ENCODE measurements around the gene REEP1.

REEP1 gene

GRCh38 chr2:86308984-86309695, 28.3 kb downstream of the REEP1 start:
- no peak overlapping the region for H3K27ac ChIP-seq (ENCODE audit: poor library complexity, severe bottlenecking)
- no peak overlapping the region for H3K4me3 ChIP-seq (ENCODE audit: severe bottlenecking)
- no peaks in the 10 kb centered on the region for H3K4me1 ChIP-seq (ENCODE audit: insufficient read depth, poor library complexity, severe bottlenecking)
- ATAC-seq (ENCODE audit: low read depth) (no peak), DNase-seq (ENCODE audit: low spot score) (no peak)
- H3K9me3 ChIP-seq (ENCODE audit: severe bottlenecking), result no peaks in the 10 kb centered on the region
- TF ChIP-seq, protein P1, sequence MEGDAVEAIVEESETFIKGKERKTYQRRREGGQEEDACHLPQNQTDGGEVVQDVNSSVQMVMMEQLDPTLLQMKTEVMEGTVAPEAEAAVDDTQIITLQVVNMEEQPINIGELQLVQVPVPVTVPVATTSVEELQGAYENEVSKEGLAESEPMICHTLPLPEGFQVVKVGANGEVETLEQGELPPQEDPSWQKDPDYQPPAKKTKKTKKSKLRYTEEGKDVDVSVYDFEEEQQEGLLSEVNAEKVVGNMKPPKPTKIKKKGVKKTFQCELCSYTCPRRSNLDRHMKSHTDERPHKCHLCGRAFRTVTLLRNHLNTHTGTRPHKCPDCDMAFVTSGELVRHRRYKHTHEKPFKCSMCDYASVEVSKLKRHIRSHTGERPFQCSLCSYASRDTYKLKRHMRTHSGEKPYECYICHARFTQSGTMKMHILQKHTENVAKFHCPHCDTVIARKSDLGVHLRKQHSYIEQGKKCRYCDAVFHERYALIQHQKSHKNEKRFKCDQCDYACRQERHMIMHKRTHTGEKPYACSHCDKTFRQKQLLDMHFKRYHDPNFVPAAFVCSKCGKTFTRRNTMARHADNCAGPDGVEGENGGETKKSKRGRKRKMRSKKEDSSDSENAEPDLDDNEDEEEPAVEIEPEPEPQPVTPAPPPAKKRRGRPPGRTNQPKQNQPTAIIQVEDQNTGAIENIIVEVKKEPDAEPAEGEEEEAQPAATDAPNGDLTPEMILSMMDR (IDR thresholded peaks at IDR 0.05; ENCODE audit: poor library complexity, severe bottlenecking), result no peak
- no peaks in the 10 kb centered on the region for H3K27me3 ChIP-seq (ENCODE audit: insufficient read depth, poor library complexity, severe bottlenecking)
- no peaks in the 10 kb centered on the region for H3K36me3 ChIP-seq (ENCODE audit: low read depth)

GRCh38 chr2:86308356-86308755, 29.1 kb downstream of the REEP1 start:
- DNase-seq (ENCODE audit: low spot score) (no peak), ATAC-seq (ENCODE audit: low read depth) (no peak)
- Histone ChIP-seq H3K36me3 (ENCODE audit: low read depth) (no peaks in the 10 kb centered on the region), H3K4me1 (ENCODE audit: insufficient read depth, poor library complexity, severe bottlenecking) (no peaks in the 10 kb centered on the region), H3K27me3 (ENCODE audit: insufficient read depth, poor library complexity, severe bottlenecking) (no peaks in the 10 kb centered on the region), H3K4me3 (ENCODE audit: severe bottlenecking) (no peak overlapping the region), H3K27ac (ENCODE audit: poor library complexity, severe bottlenecking) (no peak overlapping the region), H3K9me3 (ENCODE audit: severe bottlenecking) (no peaks in the 10 kb centered on the region)
- TF ChIP-seq, protein P1 (IDR thresholded peaks at IDR 0.05; ENCODE audit: poor library complexity, severe bottlenecking), result no peak

DNA sequence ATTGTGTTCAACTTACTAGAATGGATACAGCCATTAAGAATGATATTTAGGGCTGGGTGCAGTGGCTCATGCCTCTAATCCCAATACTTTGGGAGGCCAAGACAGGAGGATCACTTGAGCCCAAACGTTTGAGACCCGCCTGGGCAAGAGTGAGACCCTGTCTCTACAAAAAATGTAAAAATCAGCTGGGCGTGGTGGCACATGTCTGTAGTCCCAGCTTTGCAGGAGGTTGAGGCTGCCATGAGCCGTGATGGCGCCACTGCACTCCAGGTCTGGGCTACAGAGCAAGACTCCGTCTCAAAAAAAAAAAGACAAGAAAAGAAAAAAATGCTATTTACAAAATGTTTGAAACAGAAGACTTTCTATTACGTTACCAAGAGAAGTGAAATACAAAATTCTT, 30.0 kb downstream of the REEP1 start:
- DNase-seq (ENCODE audit: low spot score), result no peak
- Histone ChIP-seq H3K27me3 (ENCODE audit: insufficient read depth, poor library complexity, severe bottlenecking) (no peaks in the 10 kb centered on the region), H3K4me3 (ENCODE audit: severe bottlenecking) (no peak overlapping the region), H3K36me3 (ENCODE audit: low read depth) (no peaks in the 10 kb centered on the region), H3K9me3 (ENCODE audit: severe bottlenecking) (no peaks in the 10 kb centered on the region), H3K27ac (ENCODE audit: poor library complexity, severe bottlenecking) (no peak overlapping the region), H3K4me1 (ENCODE audit: insufficient read depth, poor library complexity, severe bottlenecking) (no peaks in the 10 kb centered on the region)
- TF ChIP-seq, protein P1 (IDR thresholded peaks at IDR 0.05; ENCODE audit: poor library complexity, severe bottlenecking), result no peak
- ATAC-seq (ENCODE audit: low read depth), result no peak

DNA sequence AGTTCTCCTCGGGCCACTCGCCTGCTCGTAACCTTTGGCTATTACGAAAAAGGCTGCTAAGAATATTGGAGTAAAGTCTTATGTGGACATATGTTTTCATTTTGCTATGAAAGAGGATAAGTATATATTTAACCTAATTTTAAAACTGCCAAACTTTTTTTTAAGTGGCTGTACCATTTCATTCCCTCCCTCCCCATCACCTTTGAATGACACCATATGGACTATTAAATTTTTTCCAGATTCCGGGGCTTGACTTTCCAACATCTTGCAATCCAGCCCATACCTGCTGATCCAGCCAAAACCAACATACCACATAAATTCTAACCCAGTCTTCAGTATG, 31.5 kb downstream of the REEP1 start:
- H3K27me3 ChIP-seq (ENCODE audit: insufficient read depth, poor library complexity, severe bottlenecking), result peaks cover 6% of the 10 kb centered on the region

More for the DNA sequence above, 31.5 kb downstream of the REEP1 start:
- H3K9me3 ChIP-seq (ENCODE audit: severe bottlenecking), result no peaks in the 10 kb centered on the region
- no peaks in the 10 kb centered on the region for H3K4me1 ChIP-seq (ENCODE audit: insufficient read depth, poor library complexity, severe bottlenecking)
- H3K27ac ChIP-seq (ENCODE audit: poor library complexity, severe bottlenecking), result no peak overlapping the region
- DNase-seq (ENCODE audit: low spot score) (no peak), ATAC-seq (ENCODE audit: low read depth) (no peak)
- no peak overlapping the region for H3K4me3 ChIP-seq (ENCODE audit: severe bottlenecking)
- H3K36me3 ChIP-seq (ENCODE audit: low read depth), result no peaks in the 10 kb centered on the region
- TF ChIP-seq, protein P1 (IDR thresholded peaks at IDR 0.05; ENCODE audit: poor library complexity, severe bottlenecking), result no peak

Measured in RWPE2 (cell line).